Liver (tissue), 9 donors: ENCODE measurements around the gene GREM2. TPM values are rescaled to one million over a fixed set of nuclear protein-coding genes. Genes with fewer than 3 reads are reported as not detected.

Experiments used
- DNase-seq: peaks from one replicate; pipeline ENCODE4 v3.0.0-alpha.2; 2017; ENCODE audit warnings: low spot score
- H3K27ac ChIP-seq, 2 donors: one replicate each; pipeline ENCODE4 v1.7.0; 2013; ENCODE audit warnings: inconsistent platforms in 2 of 2, low read length in 2 of 2, control low read depth in 1 of 2, low read depth in 1 of 2, mild to moderate bottlenecking in 1 of 2
- H3K27me3 ChIP-seq, 4 donors: one replicate each; pipeline versions ENCODE4 v1.6.1 to v1.7.0; 2013; ENCODE audit warnings: low read length in 3 of 4, inconsistent platforms in 1 of 4, mild to moderate bottlenecking in 1 of 4, moderate library complexity in 1 of 4; ENCODE audit not compliant: control insufficient read depth in 4 of 4, insufficient read depth in 4 of 4
- H3K36me3 ChIP-seq, 4 donors: one replicate each; pipeline versions ENCODE4 v1.6.1 to v1.7.0; 2013; ENCODE audit warnings: low read length in 3 of 4, mild to moderate bottlenecking in 3 of 4, low read depth in 1 of 4, moderate library complexity in 1 of 4; ENCODE audit not compliant: control insufficient read depth in 4 of 4, insufficient read depth in 3 of 4
- H3K4me1 ChIP-seq, 4 donors: one replicate each; pipeline versions ENCODE4 v1.6.1 to v1.7.0; 2013; ENCODE audit warnings: low read length in 3 of 4, mild to moderate bottlenecking in 3 of 4, moderate library complexity in 1 of 4; ENCODE audit not compliant: control insufficient read depth in 4 of 4, insufficient read depth in 4 of 4
- H3K4me3 ChIP-seq, 3 donors: one replicate each; pipeline versions ENCODE4 v1.6.1 to v1.7.0; 2013; ENCODE audit warnings: low read length in 3 of 3, control low read depth in 1 of 3, low read depth in 1 of 3, mild to moderate bottlenecking in 1 of 3
- H3K9ac ChIP-seq, 2 donors: one replicate each; pipeline ENCODE4 v1.7.0; 2013; ENCODE audit warnings: low read length in 2 of 2, mild to moderate bottlenecking in 2 of 2, moderate library complexity in 2 of 2, control low read depth in 1 of 2, low read depth in 1 of 2
- H3K9me3 ChIP-seq, 4 donors: one replicate each; pipeline versions ENCODE4 v1.6.1 to v1.7.0; 2013; ENCODE audit warnings: low read length in 3 of 4; ENCODE audit not compliant: control insufficient read depth in 4 of 4
- ATF3 ChIP-seq: IDR thresholded peaks from 2 replicates; pipeline ENCODE4 v1.6.1; 2016; ENCODE audit warnings: antibody characterized with exemption
- CTCF ChIP-seq: fragments of 150-350 bp; IDR thresholded peaks from 2 replicates; pipeline ENCODE4 v1.5.1; 2017; ENCODE audit warnings: improper control_type of control experiment, low read depth, low read length; ENCODE audit not compliant: missing input control
- FOXA2 ChIP-seq: IDR thresholded peaks from 2 replicates; pipeline ENCODE4 v1.6.1; 2016; ENCODE audit warnings: antibody characterized with exemption
- GABPA ChIP-seq, 2 donors: IDR thresholded peaks in 1 of 2; conservative IDR thresholded peaks in 1 of 2; 2 replicates each; pipeline ENCODE4 v1.6.1; 2016; ENCODE audit warnings: antibody characterized with exemption in 2 of 2, mild to moderate bottlenecking in 1 of 2, moderate library complexity in 1 of 2
- HNF4A ChIP-seq, 2 donors: conservative IDR thresholded peaks; 2 replicates each; pipeline ENCODE4 v1.6.1; 2016; ENCODE audit warnings: antibody characterized with exemption in 2 of 2, mild to moderate bottlenecking in 2 of 2
- JUND ChIP-seq, 2 donors: IDR thresholded peaks; 2 replicates each; pipeline ENCODE4 v1.6.1; 2016; ENCODE audit warnings: antibody characterized with exemption in 2 of 2
- MAX ChIP-seq: IDR thresholded peaks from 2 replicates; pipeline ENCODE4 v1.6.1; 2016; ENCODE audit warnings: antibody characterized with exemption
- NR2F2 ChIP-seq: IDR thresholded peaks from 2 replicates; pipeline ENCODE4 v1.6.1; 2016; ENCODE audit warnings: antibody characterized with exemption
- RAD21 ChIP-seq, 2 donors: IDR thresholded peaks; 2 replicates each; pipeline ENCODE4 v1.6.1; 2016; ENCODE audit warnings: antibody characterized with exemption in 2 of 2, mild to moderate bottlenecking in 2 of 2
- RXRA ChIP-seq, 2 donors: IDR thresholded peaks; 2 replicates each; pipeline ENCODE4 v1.6.1; 2017 to 2018; ENCODE audit warnings: antibody characterized with exemption in 2 of 2, mild to moderate bottlenecking in 1 of 2
- SP1 ChIP-seq: IDR thresholded peaks from 2 replicates; pipeline ENCODE4 v1.6.1; 2018; ENCODE audit warnings: antibody characterized with exemption, mild to moderate bottlenecking
- TAF1 ChIP-seq: conservative IDR thresholded peaks from 2 replicates; pipeline ENCODE4 v1.6.1; 2016; ENCODE audit warnings: antibody characterized with exemption, mild to moderate bottlenecking
- YY1 ChIP-seq: IDR thresholded peaks from 2 replicates; pipeline ENCODE4 v1.6.1; 2016; ENCODE audit warnings: antibody characterized with exemption, mild to moderate bottlenecking
- WGBS: extraction: QIAGEN DNeasy Blood & Tissue Kit; methylation state at CpG from one replicate; pipeline ENCODE4 v1.1.7; 2013; 5-methylcytosine and 5-hydroxymethylcytosine counted together
- polyA plus RNA-seq, 2 donors: library from polyadenylated mRNA; stranded (reverse) in 1 of 2; unstranded in 1 of 2; fragments of 200-250 nt in 1 of 2; fragments of >200 nt in 1 of 2; fragmentation: Nextera tagmentation in 1 of 2; extraction: Ambion mirVana in 1 of 2; gene quantifications; one replicate each; pipeline versions ENCODE4 v1.2.1 to v1.2.3, GENCODE V29; 2013 to 2015
- total RNA-seq, 2 donors: library from RNA; depleted of rRNA; stranded (reverse); fragments of >200 nt; gene quantifications; one replicate each; pipeline ENCODE4 v1.2.3, GENCODE V29; 2014
- TF ChIP-seq, protein P1 (sequence below): IDR thresholded peaks from 2 replicates; pipeline ENCODE4 v1.6.1; 2016; ENCODE audit warnings: antibody characterized with exemption
- donor health status: healthy.
- donor health status: healthy.
- donor health status: healthy.
- donor health status: healthy.
- donor health status: healthy.

GREM2 gene
- total and polyA plus RNA-seq, 4 donors: 0.19 to 19.5 (median 4.3) TPM

GRCh38 chr1:240656531-240656930 is 44.6 kb upstream of the GREM2 start:
- Histone ChIP-seq H3K4me3 (no peak overlapping the region), H3K9me3 (no peaks in the 10 kb centered on the region), H3K9ac (no peak overlapping the region), H3K4me1 (no peaks in the 10 kb centered on the region), H3K27me3 (no peaks in the 10 kb centered on the region), H3K27ac (no peak overlapping the region), H3K36me3 (no peaks in the 10 kb centered on the region)
- no peak for DNase-seq
- WGBS: 87% methylated on average over 4 of the region's 4 CpGs
- TF ChIP-seq RXRA (IDR thresholded peaks at IDR 0.05): no peak
- TF ChIP-seq SP1: no peak
- no peak for TF ChIP-seq FOXA2
- no peak for TF ChIP-seq GABPA (IDR thresholded peaks at IDR 0.05 in 1 of 2, conservative IDR thresholded peaks at IDR 0.05 in 1 of 2)
- no peak for TF ChIP-seq RAD21 (IDR thresholded peaks at IDR 0.05)
- TF ChIP-seq NR2F2: no peak
- no peak for TF ChIP-seq ATF3
- no peak for TF ChIP-seq YY1
- TF ChIP-seq HNF4A (conservative IDR thresholded peaks at IDR 0.05): no peak
- TF ChIP-seq CTCF: no peak
- no peak for TF ChIP-seq TAF1

- H3K9ac ChIP-seq: no peak overlapping the region
- no peak for DNase-seq
- no peaks in the 10 kb centered on the region for H3K36me3 ChIP-seq
- H3K27ac ChIP-seq: no peak overlapping the region
- TF ChIP-seq SP1 (no peak), FOXA2 (no peak), JUND (IDR thresholded peaks at IDR 0.05) (no peak), ATF3 (no peak), HNF4A (conservative IDR thresholded peaks at IDR 0.05) (no peak), GABPA (IDR thresholded peaks at IDR 0.05 in 1 of 2, conservative IDR thresholded peaks at IDR 0.05 in 1 of 2) (no peak), RXRA (IDR thresholded peaks at IDR 0.05) (no peak), MAX (no peak), RAD21 (IDR thresholded peaks at IDR 0.05) (no peak), CTCF (no peak)
- TF ChIP-seq, protein P1, sequence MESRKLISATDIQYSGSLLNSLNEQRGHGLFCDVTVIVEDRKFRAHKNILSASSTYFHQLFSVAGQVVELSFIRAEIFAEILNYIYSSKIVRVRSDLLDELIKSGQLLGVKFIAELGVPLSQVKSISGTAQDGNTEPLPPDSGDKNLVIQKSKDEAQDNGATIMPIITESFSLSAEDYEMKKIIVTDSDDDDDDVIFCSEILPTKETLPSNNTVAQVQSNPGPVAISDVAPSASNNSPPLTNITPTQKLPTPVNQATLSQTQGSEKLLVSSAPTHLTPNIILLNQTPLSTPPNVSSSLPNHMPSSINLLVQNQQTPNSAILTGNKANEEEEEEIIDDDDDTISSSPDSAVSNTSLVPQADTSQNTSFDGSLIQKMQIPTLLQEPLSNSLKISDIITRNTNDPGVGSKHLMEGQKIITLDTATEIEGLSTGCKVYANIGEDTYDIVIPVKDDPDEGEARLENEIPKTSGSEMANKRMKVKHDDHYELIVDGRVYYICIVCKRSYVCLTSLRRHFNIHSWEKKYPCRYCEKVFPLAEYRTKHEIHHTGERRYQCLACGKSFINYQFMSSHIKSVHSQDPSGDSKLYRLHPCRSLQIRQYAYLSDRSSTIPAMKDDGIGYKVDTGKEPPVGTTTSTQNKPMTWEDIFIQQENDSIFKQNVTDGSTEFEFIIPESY: no peak
- no peaks in the 10 kb centered on the region for H3K9me3 ChIP-seq
- H3K27me3 ChIP-seq: no peaks in the 10 kb centered on the region
- 89% methylated on average over 3 of the region's 3 CpGs for WGBS
- H3K4me1 ChIP-seq: peaks cover 3 to 8% (median 4%) of the 10 kb centered on the region in 4 donors
- H3K4me3 ChIP-seq: no peak overlapping the region
These were observed 41.0 kb upstream of the GREM2 start for GRCh38 chr1:240652961-240653409.
